SK-N-SH (cell line): ENCODE results near the gene RCAN1. TPM values are rescaled to one million over a fixed set of nuclear protein-coding genes. Genes with fewer than 3 reads are reported as not detected.

Experiments used
- CTCF ChIA-PET: fragments of 300-600, 350-600 bp; formaldehyde crosslinking; extraction: SDS; loops from one replicate; lab custom pipeline; 2021; lab: Yijun Ruan, JAX
- POLR2A ChIA-PET: fragments of 350-600 bp; sonication (Branson Sonifier 250); formaldehyde crosslinking; extraction: SDS; loops from one replicate; lab custom pipeline; 2020; ENCODE audit warnings: antibody characterized with exemption, inconsistent platforms; lab: Yijun Ruan, JAX
- DNase-seq: peaks from one replicate; pipeline ENCODE4 v3.0.0; 2012
- H2AFZ ChIP-seq: fragments of 200-600 bp; sonication (generic); 2 replicates; pipeline ENCODE4 v1.8.1; 2016; ENCODE audit warnings: antibody characterized with exemption, mild to moderate bottlenecking, low read depth
- H3F3A ChIP-seq: fragments of 200-600 bp; sonication (generic); replicated peaks from 2 replicates; pipeline ENCODE3; 2016; ENCODE audit warnings: antibody characterized with exemption, mild to moderate bottlenecking; ENCODE audit not compliant: insufficient read depth
- H3K27ac ChIP-seq, 2 experiments: fragments of 200-500 bp in 1 of 2; fragments of 200-600 bp in 1 of 2; sonication (Bioruptor generic) in 1 of 2; sonication (generic), shearing (Covaris generic) in 1 of 2; 2 replicates each; pipeline versions ENCODE4 v1.5.1 to v1.6.1; 2014 to 2016; ENCODE audit warnings: low read depth in 2 of 2, inconsistent platforms in 1 of 2, low read length in 1 of 2, mild to moderate bottlenecking in 1 of 2, mixed read lengths in 1 of 2
- H3K27me3 ChIP-seq: fragments of 200-600 bp; sonication (generic), shearing (Covaris generic); 2 replicates; pipeline ENCODE4 v1.6.1; 2016; ENCODE audit warnings: mixed run types; ENCODE audit not compliant: insufficient read depth
- H3K36me3 ChIP-seq, 2 experiments: fragments of 200-500 bp in 1 of 2; fragments of 200-600 bp in 1 of 2; sonication (Bioruptor generic) in 1 of 2; sonication (generic) in 1 of 2; replicated peaks in 1 of 2; 2 replicates each; pipeline versions ENCODE3 to v1.5.1; 2014 to 2016; ENCODE audit warnings: low read length in 1 of 2, mild to moderate bottlenecking in 1 of 2; ENCODE audit not compliant: insufficient read depth in 2 of 2, control insufficient read depth in 1 of 2
- H3K4me1 ChIP-seq, 2 experiments: fragments of 200-500 bp in 1 of 2; fragments of 200-600 bp in 1 of 2; sonication (Bioruptor generic) in 1 of 2; sonication (generic), shearing (Covaris generic) in 1 of 2; 2 replicates each; pipeline versions ENCODE4 v1.5.1 to v1.6.1; 2014 to 2016; ENCODE audit warnings: low read depth in 1 of 2, low read length in 1 of 2, mixed run types in 1 of 2; ENCODE audit not compliant: insufficient read depth in 2 of 2, control insufficient read depth in 1 of 2
- H3K4me2 ChIP-seq: fragments of 200-600 bp; sonication (generic), shearing (Covaris generic); 2 replicates; pipeline ENCODE4 v1.6.1; 2017; ENCODE audit warnings: mixed run types
- H3K4me3 ChIP-seq, 2 experiments: fragments of 200-500 bp in 1 of 2; fragments of 200-600 bp in 1 of 2; sonication (Bioruptor generic) in 1 of 2; sonication (generic), shearing (Covaris generic) in 1 of 2; 2 replicates each; pipeline versions ENCODE4 v1.5.1 to v1.8.1; 2014 to 2016; ENCODE audit warnings: low read depth in 2 of 2, inconsistent platforms in 1 of 2, low read length in 1 of 2, mild to moderate bottlenecking in 1 of 2, mixed read lengths in 1 of 2, moderate library complexity in 1 of 2
- H3K79me2 ChIP-seq: fragments of 200-600 bp; sonication (generic); 2 replicates; pipeline ENCODE4 v1.8.1; 2017; ENCODE audit warnings: mild to moderate bottlenecking; ENCODE audit not compliant: insufficient read depth
- H3K9ac ChIP-seq: fragments of 200-600 bp; sonication (generic); 2 replicates; pipeline ENCODE4 v1.6.1; 2017; ENCODE audit warnings: mixed run types
- H3K9me2 ChIP-seq: fragments of 200-600 bp; sonication (generic); 2 replicates; pipeline ENCODE4 v1.6.1; 2017; ENCODE audit warnings: mixed run types
- H3K9me3 ChIP-seq: fragments of 200-600 bp; sonication (generic); 2 replicates; pipeline ENCODE4 v1.6.1; 2017; ENCODE audit warnings: mixed run types, mild to moderate bottlenecking, moderate library complexity
- H4K20me1 ChIP-seq: fragments of 200-600 bp; sonication (generic); 2 replicates; pipeline ENCODE4 v1.6.1; 2017; ENCODE audit warnings: mild to moderate bottlenecking, mixed run types; ENCODE audit not compliant: insufficient read depth
- EP300 ChIP-seq, 2 experiments: IDR thresholded peaks; 2 replicates each; pipeline versions ENCODE4 v1.4.0 to v1.6.1; 2012; ENCODE audit warnings: borderline replicate concordance in 1 of 2, low read depth in 1 of 2, low read length in 1 of 2
- GATA2 ChIP-seq: sonication (generic); formaldehyde crosslinking; IDR thresholded peaks from 2 replicates; pipeline ENCODE4 v1.5.0; 2020; ENCODE audit warnings: mild to moderate bottlenecking, missing genetic modification reagents
- MAX ChIP-seq: IDR thresholded peaks from 2 replicates; pipeline ENCODE4 v1.4.0; 2012; ENCODE audit warnings: low read depth
- RCOR1 ChIP-seq: fragments of 150-350 bp; IDR thresholded peaks from 2 replicates; pipeline ENCODE4 v1.6.1; 2017; ENCODE audit warnings: antibody characterized with exemption, low read length
- TCF12 ChIP-seq: IDR thresholded peaks from 2 replicates; pipeline ENCODE4 v1.4.0; 2012
- YY1 ChIP-seq: IDR thresholded peaks from 2 replicates; pipeline ENCODE4 v1.4.0; 2012; ENCODE audit warnings: low read depth, mild to moderate bottlenecking
- WGBS: methylation state at CpG from one replicate; pipeline ENCODE4 v1.1.6; 2017; ENCODE audit warnings: low lambda C conversion rate; 5-methylcytosine and 5-hydroxymethylcytosine counted together
- polyA plus RNA-seq, 3 experiments: library from polyadenylated mRNA; depleted of rRNA; stranded (reverse); fragments of >200 nt; gene quantifications; 2 replicates each; pipeline ENCODE4 v1.2.3, GENCODE V29; 2012
- TF ChIP-seq, protein P1 (sequence below): IDR thresholded peaks from 2 replicates; pipeline ENCODE4; 2012

The RCAN1 gene
- polyA plus RNA-seq, 1 of the 3 experiments (the other 2 are of a cell fraction), result 16.7 TPM

- ChIA-PET POLR2A (no interaction called here), CTCF (interaction anchor here (1.1 to 1.2 kb wide), 2 partner anchors 7 to 65 kb away, joined by 3 read pairs; no protein-coding TSS in a partner anchor)
- no peaks in the 10 kb centered on the region for H3K9me2 ChIP-seq
- H3K79me2 ChIP-seq, result no peaks in the 10 kb centered on the region
- H3K27me3 ChIP-seq, result no peaks in the 10 kb centered on the region
- DNase-seq, result no peak
- no peak overlapping the region for H3K27ac ChIP-seq
- H3F3A ChIP-seq, result peaks cover 6% of the 10 kb centered on the region
- H3K36me3 ChIP-seq, result no peaks in the 10 kb centered on the region
- H3K9ac ChIP-seq, result no peak overlapping the region
- WGBS, result 86% methylated on average over 3 of the region's 3 CpGs
- peaks cover 4 to 7% of the 10 kb centered on the region in 2 experiments; a peak in 2 of 4 replicates for H3K4me1 ChIP-seq
- H3K9me3 ChIP-seq, result no peaks in the 10 kb centered on the region
- 0 out of 2 replicates have a peak, but pooled peaks have one; percentile 10 for TF ChIP-seq TCF12
- no peak for TF ChIP-seq MAX
- TF ChIP-seq, protein P1, sequence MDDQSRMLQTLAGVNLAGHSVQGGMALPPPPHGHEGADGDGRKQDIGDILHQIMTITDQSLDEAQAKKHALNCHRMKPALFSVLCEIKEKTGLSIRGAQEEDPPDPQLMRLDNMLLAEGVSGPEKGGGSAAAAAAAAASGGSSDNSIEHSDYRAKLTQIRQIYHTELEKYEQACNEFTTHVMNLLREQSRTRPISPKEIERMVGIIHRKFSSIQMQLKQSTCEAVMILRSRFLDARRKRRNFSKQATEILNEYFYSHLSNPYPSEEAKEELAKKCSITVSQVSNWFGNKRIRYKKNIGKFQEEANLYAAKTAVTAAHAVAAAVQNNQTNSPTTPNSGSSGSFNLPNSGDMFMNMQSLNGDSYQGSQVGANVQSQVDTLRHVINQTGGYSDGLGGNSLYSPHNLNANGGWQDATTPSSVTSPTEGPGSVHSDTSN, result 0 out of 2 replicates have a peak, but pooled peaks have one; percentile 30
- no peaks in the 10 kb centered on the region for H4K20me1 ChIP-seq
- no peak overlapping the region for H2AFZ ChIP-seq
- no peak overlapping the region for H3K4me3 ChIP-seq
- H3K4me2 ChIP-seq, result no peak overlapping the region
Observed at GRCh38 chr21:34537838-34538237, 77.1 kb downstream of the RCAN1 start.

- 10% methylated on average over 2 of the region's 2 CpGs for WGBS
- DNase-seq, result no peak
- POLR2A ChIA-PET, result no interaction called here
Observed at GRCh38 chr21:34536820-34537219, 78.1 kb downstream of the RCAN1 start.

GRCh38 chr21:34536311-34536710, 78.6 kb downstream of the RCAN1 start:
- POLR2A ChIA-PET, result no interaction called here
- Histone ChIP-seq H3K9me2 (no peaks in the 10 kb centered on the region), H3K9me3 (no peaks in the 10 kb centered on the region), H3K27ac (no peak overlapping the region), H3K9ac (no peak overlapping the region), H4K20me1 (no peaks in the 10 kb centered on the region), H3K4me2 (no peak overlapping the region), H3K27me3 (no peaks in the 10 kb centered on the region), H3K4me3 (no peak overlapping the region), H3K4me1 (peaks cover 4 to 7% of the 10 kb centered on the region in 2 experiments; a peak in 2 of 4 replicates), H3K79me2 (no peaks in the 10 kb centered on the region), H3F3A (peaks cover 6% of the 10 kb centered on the region), H2AFZ (no peak overlapping the region), H3K36me3 (no peaks in the 10 kb centered on the region)
- no peak for TF ChIP-seq YY1
- CTCF ChIA-PET, result no interaction called here
- 98% methylated on average over 8 of the region's 8 CpGs for WGBS
- no peak for DNase-seq

More at GRCh38 chr21:34536820-34537219, 78.1 kb downstream of the RCAN1 start:
- no peaks in the 10 kb centered on the region for H3K79me2 ChIP-seq
- H3K9me3 ChIP-seq, result no peaks in the 10 kb centered on the region
- no peak overlapping the region for H3K4me2 ChIP-seq
- no peak overlapping the region for H2AFZ ChIP-seq
- H3K4me3 ChIP-seq, result no peak overlapping the region
- peaks cover 4 to 7% of the 10 kb centered on the region in 2 experiments; a peak in 2 of 4 replicates for H3K4me1 ChIP-seq
- TF ChIP-seq MAX (0 out of 2 replicates have a peak, but pooled peaks have one; percentile 15), EP300 (IDR thresholded peaks at IDR 0.05; ENCODE audit: borderline replicate concordance in 1 of 2, low read depth in 1 of 2, low read length in 1 of 2) (no peak), GATA2 (CRISPR knock-in tag) (no peak), RCOR1 (no peak)
- TF ChIP-seq, protein P1, result peak; percentile 22; the same call in 1 of the 2 replicates
- CTCF ChIA-PET, result interaction anchor here (1.2 kb wide), 1 partner anchor 8 kb away, joined by 3 read pairs; no protein-coding TSS in a partner anchor
- no peak overlapping the region for H3K27ac ChIP-seq
- H3K9ac ChIP-seq, result no peak overlapping the region
- H3F3A ChIP-seq, result peaks cover 6% of the 10 kb centered on the region
- no peaks in the 10 kb centered on the region for H3K9me2 ChIP-seq
- no peaks in the 10 kb centered on the region for H4K20me1 ChIP-seq
- no peaks in the 10 kb centered on the region for H3K27me3 ChIP-seq
- H3K36me3 ChIP-seq, result no peaks in the 10 kb centered on the region
